Caco-2 (cell line): ENCODE results near the gene FUCA1. TPM values are rescaled to one million over a fixed set of nuclear protein-coding genes. Genes with fewer than 3 reads are reported as not detected.

Experiments used
- BruUV-seq: library from RNA; stranded (reverse); fragments of 400-500 nt; replicated peaks from 2 replicates; lab custom pipeline; 2021; lab: Mats Ljungman, UMichigan
- CTCF ChIA-PET: fragments of 300-600 bp; sonication (Branson Sonifier 250); formaldehyde crosslinking; loops from one replicate; lab custom pipeline; 2022; ENCODE audit warnings: antibody characterized with exemption; lab: Charles Lee
- POLR2A ChIA-PET: fragments of 300-600 bp; sonication (Branson Sonifier 250); formaldehyde crosslinking; loops from one replicate; lab custom pipeline; 2022; ENCODE audit warnings: antibody characterized with exemption; lab: Charles Lee
- DNase-seq, 2 experiments: peaks; one replicate each; pipeline versions ENCODE4 v3.0.0 to v3.0.0-alpha.2; 2020 to 2022
- H3K27me3 ChIP-seq: replicated peaks from 2 replicates; pipeline ENCODE4 v1.6.0; 2011; ENCODE audit warnings: low read length; ENCODE audit not compliant: control insufficient read depth, insufficient read depth
- H3K36me3 ChIP-seq: 2 replicates; pipeline ENCODE4 v1.5.1; 2011; ENCODE audit warnings: low read length; ENCODE audit not compliant: control insufficient read depth, insufficient read depth
- H3K4me1 ChIP-seq: fragments of 250-450 bp; sonication (Bioruptor Pico); 2 replicates; pipeline ENCODE4 v1.5.1; 2020; ENCODE audit warnings: mild to moderate bottlenecking
- H3K4me3 ChIP-seq: 2 replicates; pipeline ENCODE4 v1.5.1; 2011; ENCODE audit warnings: low read depth, mild to moderate bottlenecking, control low read depth, low read length
- H3K9me3 ChIP-seq: fragments of 250-450 bp; sonication (Bioruptor Pico); 2 replicates; pipeline ENCODE4 v1.5.1; 2020; ENCODE audit warnings: mild to moderate bottlenecking, moderate library complexity
- H3K27ac Mint-ChIP-seq: one replicate; pipeline ENCODE4 v1.8.0; 2022; ENCODE audit warnings: mixed read lengths; ENCODE audit not compliant: unreplicated experiment
- H3K27me3 Mint-ChIP-seq: one replicate; pipeline ENCODE4 v1.8.0; 2022; ENCODE audit warnings: mixed read lengths; ENCODE audit not compliant: insufficient read depth, unreplicated experiment
- H3K36me3 Mint-ChIP-seq: one replicate; pipeline ENCODE4 v1.8.0; 2022; ENCODE audit warnings: mild to moderate bottlenecking, mixed read lengths; ENCODE audit not compliant: insufficient read depth, unreplicated experiment
- H3K4me1 Mint-ChIP-seq: one replicate; pipeline ENCODE4 v1.8.0; 2022; ENCODE audit warnings: low read depth, mixed read lengths; ENCODE audit not compliant: unreplicated experiment
- H3K4me3 Mint-ChIP-seq: one replicate; pipeline ENCODE4 v1.8.0; 2022; ENCODE audit warnings: mild to moderate bottlenecking, moderate library complexity, mixed read lengths; ENCODE audit not compliant: unreplicated experiment
- H3K9me3 Mint-ChIP-seq: one replicate; pipeline ENCODE4 v1.8.0; 2022; ENCODE audit warnings: mixed read lengths; ENCODE audit not compliant: unreplicated experiment
- intact Hi-C: fragments of 100-400 bp; cut with micrococcal nuclease; formaldehyde crosslinking; loops from one replicate; pipeline ENCODE4 v1.10.0; 2022; ENCODE audit not compliant: unreplicated experiment
- total RNA-seq: library from RNA; stranded (reverse); gene quantifications from 2 replicates; pipeline ENCODE4 v1.2.3, GENCODE V29; 2022
- TF ChIP-seq, protein P1 (sequence below), 2 experiments: fragments of 200-600 bp in 1 of 2; IDR thresholded peaks; 1 replicate in 1 of 2; 2 replicates in 1 of 2; pipeline versions ENCODE4 v1.5.1 to v1.8.0; 2011 to 2022; ENCODE audit warnings: antibody characterized with exemption in 1 of 2, control low read depth in 1 of 2, inconsistent platforms in 1 of 2, low read depth in 1 of 2, low read length in 1 of 2, mild to moderate bottlenecking in 1 of 2, moderate library complexity in 1 of 2; ENCODE audit not compliant: insufficient read depth in 1 of 2, severe bottlenecking in 1 of 2, unreplicated experiment in 1 of 2

Gene FUCA1
- total RNA-seq, 1 experiment from 2014 or later: 25.5 TPM

DNA sequence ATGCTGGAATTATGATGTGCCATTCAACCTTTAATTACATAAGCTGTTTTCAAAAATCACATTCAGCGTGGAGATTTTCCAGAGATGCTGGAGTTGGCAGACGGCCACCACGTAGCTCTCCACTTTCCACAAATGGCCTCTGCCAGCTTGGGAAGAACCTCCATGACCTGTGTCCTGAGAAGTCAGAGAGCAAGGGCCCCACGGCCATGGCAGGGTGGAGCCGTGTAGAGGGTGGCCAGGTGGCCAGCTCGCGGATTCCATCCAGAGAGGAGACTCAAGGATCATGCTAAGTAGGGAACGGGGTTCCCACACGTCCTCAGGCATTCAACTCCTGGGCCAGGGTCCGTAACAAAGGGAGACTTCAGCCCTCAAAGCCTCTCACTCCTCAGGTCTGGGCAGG lies 66.2 kb downstream of the FUCA1 start:
- H3K4me3 ChIP-seq: no peak overlapping the region
- DNase-seq: no peak

DNA sequence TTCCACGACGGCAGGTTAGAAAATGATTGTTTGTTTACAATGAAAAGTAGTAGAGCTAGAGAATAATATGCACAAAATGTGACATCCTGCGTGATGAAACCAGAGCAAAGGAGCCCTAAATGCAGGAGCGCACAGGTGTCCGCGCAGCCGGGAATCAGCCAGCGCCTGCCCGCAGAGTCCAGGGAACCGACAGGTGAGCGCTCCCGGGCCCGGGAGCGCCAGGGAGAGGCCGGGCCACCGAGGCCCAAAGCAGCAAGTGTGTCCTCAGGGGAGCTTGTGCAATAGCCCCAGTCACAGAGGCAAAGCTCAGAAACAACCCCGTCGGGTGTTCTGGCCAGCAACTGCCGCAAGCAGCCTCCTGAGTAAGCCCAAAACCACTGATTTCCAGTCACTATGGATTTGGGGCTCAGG lies 66.7 kb downstream of the FUCA1 start:
- no peaks in the 10 kb centered on the region for H3K9me3 Mint-ChIP-seq
- ChIA-PET CTCF (interaction anchor here (1.0 to 1.6 kb wide), 2 partner anchors 29 to 115 kb away, joined by 3 to 9 read pairs; no protein-coding TSS in a partner anchor), POLR2A (interaction anchor here (0.6 to 3.5 kb wide), 8 partner anchors 10 to 163 kb away, joined by 3 to 20 read pairs (median 4); partner anchors contain the start of genes HMGCL, LYPLA2, PITHD1 and PNRC2)
- H3K27ac Mint-ChIP-seq: peak overlapping the region; percentile 96
- no peaks in the 10 kb centered on the region for H3K27me3 ChIP-seq
- H3K36me3 ChIP-seq: no peaks in the 10 kb centered on the region; the same call in 1 of the 2 replicates
- no peaks in the 10 kb centered on the region for H3K27me3 Mint-ChIP-seq
- intact Hi-C loops: loop anchor here (2.0 to 10.0 kb wide), 2 partner anchors 115 to 223 kb away; no protein-coding TSS in a partner anchor
- H3K9me3 ChIP-seq: no peaks in the 10 kb centered on the region
- no peaks in the 10 kb centered on the region for H3K4me1 Mint-ChIP-seq
- H3K4me3 ChIP-seq: peak overlapping the region; percentile 96
- DNase-seq: peak in 1 of 2 experiments; percentile 49
- peaks cover 7% of the 10 kb centered on the region; the same call in 1 of the 2 replicates for H3K4me1 ChIP-seq
- TF ChIP-seq, protein P1, sequence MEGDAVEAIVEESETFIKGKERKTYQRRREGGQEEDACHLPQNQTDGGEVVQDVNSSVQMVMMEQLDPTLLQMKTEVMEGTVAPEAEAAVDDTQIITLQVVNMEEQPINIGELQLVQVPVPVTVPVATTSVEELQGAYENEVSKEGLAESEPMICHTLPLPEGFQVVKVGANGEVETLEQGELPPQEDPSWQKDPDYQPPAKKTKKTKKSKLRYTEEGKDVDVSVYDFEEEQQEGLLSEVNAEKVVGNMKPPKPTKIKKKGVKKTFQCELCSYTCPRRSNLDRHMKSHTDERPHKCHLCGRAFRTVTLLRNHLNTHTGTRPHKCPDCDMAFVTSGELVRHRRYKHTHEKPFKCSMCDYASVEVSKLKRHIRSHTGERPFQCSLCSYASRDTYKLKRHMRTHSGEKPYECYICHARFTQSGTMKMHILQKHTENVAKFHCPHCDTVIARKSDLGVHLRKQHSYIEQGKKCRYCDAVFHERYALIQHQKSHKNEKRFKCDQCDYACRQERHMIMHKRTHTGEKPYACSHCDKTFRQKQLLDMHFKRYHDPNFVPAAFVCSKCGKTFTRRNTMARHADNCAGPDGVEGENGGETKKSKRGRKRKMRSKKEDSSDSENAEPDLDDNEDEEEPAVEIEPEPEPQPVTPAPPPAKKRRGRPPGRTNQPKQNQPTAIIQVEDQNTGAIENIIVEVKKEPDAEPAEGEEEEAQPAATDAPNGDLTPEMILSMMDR (IDR thresholded peaks at IDR 0.05; ENCODE audit: insufficient read depth in 1 of 2, low read depth in 1 of 2, low read length in 1 of 2, severe bottlenecking in 1 of 2, unreplicated experiment in 1 of 2): no peak
- H3K4me3 Mint-ChIP-seq: peak overlapping the region; percentile 91
- H3K36me3 Mint-ChIP-seq: peaks cover 31% of the 10 kb centered on the region
- BruUV-seq: no TSS peak

More for the DNA sequence above, 66.2 kb downstream of the FUCA1 start:
- POLR2A ChIA-PET: interaction anchor here (0.5 to 3.5 kb wide), 4 partner anchors 11 to 30 kb away, joined by 3 to 20 read pairs (median 10); partner anchors contain the start of genes HMGCL, LYPLA2 and PITHD1
- TF ChIP-seq, protein P1 (IDR thresholded peaks at IDR 0.05; ENCODE audit: insufficient read depth in 1 of 2, low read depth in 1 of 2, low read length in 1 of 2, severe bottlenecking in 1 of 2, unreplicated experiment in 1 of 2): no peak
- intact Hi-C loops: loop anchor here (2.0 to 10.0 kb wide), 2 partner anchors 115 to 223 kb away; no protein-coding TSS in a partner anchor
- peak overlapping the region; percentile 96 for H3K27ac Mint-ChIP-seq
- BruUV-seq: no TSS peak
- H3K27me3 ChIP-seq: no peaks in the 10 kb centered on the region
- no peaks in the 10 kb centered on the region for H3K4me1 Mint-ChIP-seq
- no peaks in the 10 kb centered on the region for H3K9me3 Mint-ChIP-seq
- peak overlapping the region; percentile 91 for H3K4me3 Mint-ChIP-seq
- H3K36me3 Mint-ChIP-seq: peaks cover 26% of the 10 kb centered on the region
- no peaks in the 10 kb centered on the region for H3K9me3 ChIP-seq
- peaks cover 7% of the 10 kb centered on the region; the same call in 1 of the 2 replicates for H3K4me1 ChIP-seq
- H3K27me3 Mint-ChIP-seq: no peaks in the 10 kb centered on the region
- H3K36me3 ChIP-seq: no peaks in the 10 kb centered on the region; the same call in 1 of the 2 replicates
- CTCF ChIA-PET: interaction anchor here (0.8 to 1.6 kb wide), 3 partner anchors 30 to 115 kb away, joined by 3 to 9 read pairs (median 4); no protein-coding TSS in a partner anchor
